ENCODE results near the gene ZNF678. TPM values are rescaled to one million over a fixed set of nuclear protein-coding genes. Genes with fewer than 3 reads are reported as not detected.

The ZNF678 gene
- total RNA-seq, 2 donors from 2014 or later: 2.7 to 3.3 TPM

DNA sequence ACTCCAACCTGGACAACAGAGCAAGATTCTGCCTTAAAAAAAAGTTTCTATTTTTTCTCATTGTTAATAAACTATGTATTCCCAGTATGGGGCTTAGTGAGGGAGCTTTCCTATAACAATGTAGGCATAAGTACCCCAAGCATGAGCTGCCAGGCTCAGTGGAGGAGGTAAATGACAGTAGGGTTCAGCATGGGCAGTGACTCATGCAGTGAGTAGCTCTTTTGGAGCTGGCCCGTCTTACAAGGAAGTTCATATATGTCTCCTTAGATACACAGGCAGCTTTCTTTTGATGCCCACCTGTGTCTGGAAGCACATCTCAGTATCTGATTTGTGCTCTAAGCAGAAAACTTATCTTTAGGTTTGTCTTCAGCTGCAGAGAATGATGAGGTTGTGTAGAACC, 57.9 kb downstream of the ZNF678 start:
- no peaks in the 10 kb centered on the region for H3K36me3 ChIP-seq
- peaks cover 0 to 12% of the 10 kb centered on the region in 2 donors for H3K9me3 ChIP-seq
- no peaks in the 10 kb centered on the region for H3K27me3 ChIP-seq
- H3K4me1 ChIP-seq: no peaks in the 10 kb centered on the region
- no peak overlapping the region for H3K4me3 ChIP-seq
- no peak for DNase-seq (ENCODE audit: low spot score)
- no peak overlapping the region for H3K27ac ChIP-seq
- TF ChIP-seq, protein P1, sequence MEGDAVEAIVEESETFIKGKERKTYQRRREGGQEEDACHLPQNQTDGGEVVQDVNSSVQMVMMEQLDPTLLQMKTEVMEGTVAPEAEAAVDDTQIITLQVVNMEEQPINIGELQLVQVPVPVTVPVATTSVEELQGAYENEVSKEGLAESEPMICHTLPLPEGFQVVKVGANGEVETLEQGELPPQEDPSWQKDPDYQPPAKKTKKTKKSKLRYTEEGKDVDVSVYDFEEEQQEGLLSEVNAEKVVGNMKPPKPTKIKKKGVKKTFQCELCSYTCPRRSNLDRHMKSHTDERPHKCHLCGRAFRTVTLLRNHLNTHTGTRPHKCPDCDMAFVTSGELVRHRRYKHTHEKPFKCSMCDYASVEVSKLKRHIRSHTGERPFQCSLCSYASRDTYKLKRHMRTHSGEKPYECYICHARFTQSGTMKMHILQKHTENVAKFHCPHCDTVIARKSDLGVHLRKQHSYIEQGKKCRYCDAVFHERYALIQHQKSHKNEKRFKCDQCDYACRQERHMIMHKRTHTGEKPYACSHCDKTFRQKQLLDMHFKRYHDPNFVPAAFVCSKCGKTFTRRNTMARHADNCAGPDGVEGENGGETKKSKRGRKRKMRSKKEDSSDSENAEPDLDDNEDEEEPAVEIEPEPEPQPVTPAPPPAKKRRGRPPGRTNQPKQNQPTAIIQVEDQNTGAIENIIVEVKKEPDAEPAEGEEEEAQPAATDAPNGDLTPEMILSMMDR (IDR thresholded peaks at IDR 0.05): no peak

DNA sequence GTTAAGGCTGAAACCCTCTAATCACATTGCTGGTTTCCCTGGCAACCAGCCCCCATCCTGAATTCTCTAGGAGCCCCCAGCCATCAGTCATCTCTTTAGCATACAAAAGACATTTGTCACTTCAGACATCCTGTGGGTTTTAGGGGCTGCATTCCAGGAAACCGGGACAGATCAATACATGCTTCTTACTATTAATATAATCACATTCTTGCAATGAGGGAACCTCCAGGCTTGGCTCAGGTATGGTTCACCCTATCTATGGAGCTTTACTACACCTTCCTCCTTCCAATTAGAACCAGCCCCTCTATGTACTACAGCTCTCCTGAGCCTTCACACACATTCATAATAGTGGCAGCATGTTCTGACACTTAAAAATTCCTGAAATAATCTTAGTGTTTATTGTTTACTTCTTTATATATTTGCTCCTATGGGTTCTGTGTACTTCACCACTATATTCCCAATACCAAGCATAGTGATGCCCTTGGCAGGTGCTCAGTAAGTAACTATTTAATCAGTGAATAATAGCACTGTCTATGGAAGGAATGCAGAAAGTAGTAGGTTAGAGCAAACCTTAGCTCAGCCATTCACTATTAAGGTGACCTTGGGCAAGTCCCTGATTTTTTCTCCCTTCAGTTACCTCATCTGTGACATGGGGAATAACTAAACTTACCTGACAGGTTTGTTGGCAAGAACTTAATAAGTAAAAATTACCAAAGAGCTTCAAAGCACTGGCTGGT, 59.6 kb downstream of the ZNF678 start:
- TF ChIP-seq, protein P1 (IDR thresholded peaks at IDR 0.05): no peak
- Histone ChIP-seq H3K36me3 (no peaks in the 10 kb centered on the region), H3K4me3 (no peak overlapping the region), H3K27me3 (no peaks in the 10 kb centered on the region), H3K4me1 (no peaks in the 10 kb centered on the region), H3K27ac (no peak overlapping the region), H3K9me3 (peaks cover 0 to 12% of the 10 kb centered on the region in 2 donors)
- DNase-seq (ENCODE audit: low spot score): no peak

DNA sequence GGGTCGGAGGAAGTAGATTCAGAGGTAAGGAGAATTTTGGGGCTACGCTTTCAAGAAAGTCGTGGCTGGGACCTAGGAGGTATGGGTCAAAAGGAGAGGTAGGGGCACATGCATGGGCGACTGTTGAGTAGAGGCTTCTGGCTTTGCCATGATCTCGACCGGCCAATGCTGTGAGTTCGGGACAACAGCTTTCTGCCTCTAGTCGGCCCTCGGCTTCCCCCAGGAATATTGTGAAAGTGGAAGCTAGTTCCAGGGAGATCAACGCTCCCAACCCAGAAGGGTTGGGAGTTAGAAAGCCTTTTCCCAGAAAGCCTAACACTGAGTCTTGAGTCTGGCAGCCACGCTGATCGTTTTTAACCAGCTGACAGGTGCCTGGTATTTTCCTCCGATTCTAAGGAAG, 69.0 kb downstream of the ZNF678 start:
- no peaks in the 10 kb centered on the region for H3K27me3 ChIP-seq
- H3K9me3 ChIP-seq: peaks cover 13 to 59% of the 10 kb centered on the region in 2 donors
- no peak overlapping the region for H3K27ac ChIP-seq
- no peak overlapping the region for H3K4me3 ChIP-seq
- TF ChIP-seq, protein P1 (IDR thresholded peaks at IDR 0.05): no peak
- no peaks in the 10 kb centered on the region for H3K4me1 ChIP-seq
- H3K36me3 ChIP-seq: no peaks in the 10 kb centered on the region
- no peak for DNase-seq (ENCODE audit: low spot score)

DNA sequence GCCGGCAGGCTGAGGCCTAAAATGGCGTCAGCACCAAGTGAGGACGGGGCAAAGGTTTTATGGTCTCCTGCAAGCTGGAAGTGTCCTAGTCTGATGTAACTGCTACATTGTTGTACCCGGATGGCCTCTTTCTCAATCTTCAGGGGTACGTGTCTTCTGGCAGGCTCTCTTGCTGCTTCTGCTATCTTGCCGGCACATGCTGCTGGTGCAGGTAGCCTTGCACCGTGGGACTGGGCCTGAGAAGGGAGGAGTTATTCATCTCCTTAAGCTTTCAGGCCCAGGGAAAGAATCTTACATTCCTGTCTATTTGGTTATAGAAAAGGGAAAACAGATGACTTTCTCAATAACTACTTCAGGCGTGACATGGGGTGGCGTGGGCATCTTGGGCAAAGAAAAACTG, 72.2 kb downstream of the ZNF678 start:
- H3K27me3 ChIP-seq: no peaks in the 10 kb centered on the region
- no peak overlapping the region for H3K27ac ChIP-seq
- no peaks in the 10 kb centered on the region for H3K4me1 ChIP-seq
- H3K36me3 ChIP-seq: no peaks in the 10 kb centered on the region
- peaks cover 22 to 81% of the 10 kb centered on the region in 2 donors for H3K9me3 ChIP-seq
- no peak for DNase-seq (ENCODE audit: low spot score)
- TF ChIP-seq, protein P1 (IDR thresholded peaks at IDR 0.05): no peak
- no peak overlapping the region for H3K4me3 ChIP-seq

DNA sequence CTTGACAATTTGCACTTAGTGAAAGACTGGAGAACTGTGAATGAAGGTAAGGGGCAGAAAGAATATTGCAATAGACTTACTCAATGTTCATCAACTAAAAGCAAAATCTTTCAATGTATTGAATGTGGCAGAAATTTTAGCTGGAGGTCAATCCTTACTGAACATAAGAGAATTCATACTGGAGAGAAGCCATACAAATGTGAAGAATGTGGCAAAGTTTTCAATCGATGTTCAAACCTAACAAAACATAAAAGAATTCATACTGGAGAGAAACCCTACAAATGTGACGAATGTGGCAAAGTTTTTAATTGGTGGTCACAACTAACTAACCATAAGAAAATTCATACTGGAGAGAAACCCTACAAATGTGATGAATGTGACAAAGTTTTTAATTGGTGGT, 91.1 kb downstream of the ZNF678 start:
- H3K27ac ChIP-seq: no peak overlapping the region
- TF ChIP-seq, protein P1 (IDR thresholded peaks at IDR 0.05): no peak
- H3K36me3 ChIP-seq: peaks cover 46% of the 10 kb centered on the region
- H3K27me3 ChIP-seq: no peaks in the 10 kb centered on the region
- H3K4me3 ChIP-seq: no peak overlapping the region
- H3K9me3 ChIP-seq: peaks cover 74 to 100% of the 10 kb centered on the region in 2 donors
- H3K4me1 ChIP-seq: no peaks in the 10 kb centered on the region
- no peak for DNase-seq (ENCODE audit: low spot score)
